GM12891 (cell line): Measurements from ENCODE around the gene PLCB1.

Source experiments
- POLR2A ChIP-seq: IDR thresholded peaks from 2 replicates; pipeline ENCODE4 v1.6.1; 2011; ENCODE audit warnings: low read depth, low read length, control low read depth
- POLR2AphosphoS5 ChIP-seq: IDR thresholded peaks from 2 replicates; pipeline ENCODE4 v1.6.1; 2011; ENCODE audit warnings: low read depth, low read length, control low read depth
- SPI1 ChIP-seq: IDR thresholded peaks from 2 replicates; pipeline ENCODE4 v1.6.1; 2011; ENCODE audit warnings: low read depth, low read length, control low read depth
- TAF1 ChIP-seq: IDR thresholded peaks from 2 replicates; pipeline ENCODE4 v1.6.1; 2011; ENCODE audit warnings: low read depth, low read length, control low read depth

DNA sequence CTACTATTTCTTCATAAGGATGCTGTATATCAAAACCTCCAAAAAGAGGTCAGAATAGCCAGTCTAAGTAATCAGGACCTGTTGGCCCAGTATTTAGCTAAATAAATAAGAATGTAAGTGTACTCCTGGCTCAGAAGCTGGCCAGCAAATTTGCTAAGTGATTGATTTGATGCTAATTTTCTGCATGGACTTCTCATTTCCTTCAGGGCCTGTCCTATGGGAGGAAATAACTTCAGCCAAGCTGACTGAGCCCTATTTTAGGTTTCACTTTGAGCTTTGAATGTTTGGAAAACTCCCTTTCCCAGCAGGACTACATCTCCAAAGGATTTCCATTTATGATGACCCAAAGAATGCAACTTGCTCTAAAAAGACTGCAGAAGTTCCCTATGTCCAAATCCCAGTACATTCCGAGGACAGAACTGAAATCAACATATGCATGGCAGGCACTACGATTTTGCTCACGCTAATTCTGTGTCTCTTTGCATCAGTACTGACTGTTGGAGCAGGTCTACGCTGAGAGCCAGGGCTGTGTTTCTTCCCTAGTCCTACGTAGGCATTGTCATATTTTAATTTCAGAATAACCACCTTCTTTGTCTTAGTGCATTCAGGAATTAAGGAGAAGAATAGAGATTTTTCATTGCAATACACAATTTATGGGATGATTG, 495.4 kb downstream of the PLCB1 start:
- TF ChIP-seq POLR2A (no peak), POLR2AphosphoS5 (no peak), TAF1 (no peak), SPI1 (no peak)
